ENCODE measurements around the gene ABCA2.

GRCh38 chr9:137067860-137068538, 40.0 kb upstream of the ABCA2 start:
- TF ChIP-seq POLR2AphosphoS5 (IDR thresholded peaks at IDR 0.05; ENCODE audit: low read depth, low read length): no peak
- TF ChIP-seq POLR2A (IDR thresholded peaks at IDR 0.05; ENCODE audit: low read depth, low read length): no peak
